HG02588 (cell line): ENCODE results near the gene EIF4ENIF1.
"Not testable (repeated sequence)": the region's sequence is repeated elsewhere in the genome, so short reads cannot be mapped to it uniquely, and the experiment has no call there.

Source experiments
- ATAC-seq: cut with Tn5 transposase; IDR thresholded peaks from one replicate; pipeline ENCODE4 v1.9.1; 2021; ENCODE audit warnings: mild to moderate bottlenecking, moderate library complexity; ENCODE audit not compliant: unreplicated experiment

Gene EIF4ENIF1

DNA sequence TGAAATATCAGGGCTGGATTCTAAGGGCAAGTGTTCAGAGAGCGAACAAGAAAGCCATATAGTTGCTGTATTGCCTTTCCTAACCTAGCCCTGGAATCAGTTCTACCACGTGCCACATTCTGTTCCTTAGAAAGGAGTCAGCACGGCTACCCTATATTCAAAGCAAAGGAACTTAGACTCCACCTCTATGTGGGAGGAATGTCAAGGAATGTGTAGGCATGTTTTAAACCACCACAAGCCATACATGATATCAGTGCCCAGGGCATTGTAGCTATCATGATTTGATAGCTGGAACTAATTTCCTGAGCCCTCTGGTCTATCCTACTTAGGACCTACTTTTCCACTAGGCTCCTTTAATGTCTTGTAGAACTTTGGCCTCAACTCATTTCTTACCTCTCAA lies 2.5 kb upstream of the EIF4ENIF1 start:
- ATAC-seq: no peak

DNA sequence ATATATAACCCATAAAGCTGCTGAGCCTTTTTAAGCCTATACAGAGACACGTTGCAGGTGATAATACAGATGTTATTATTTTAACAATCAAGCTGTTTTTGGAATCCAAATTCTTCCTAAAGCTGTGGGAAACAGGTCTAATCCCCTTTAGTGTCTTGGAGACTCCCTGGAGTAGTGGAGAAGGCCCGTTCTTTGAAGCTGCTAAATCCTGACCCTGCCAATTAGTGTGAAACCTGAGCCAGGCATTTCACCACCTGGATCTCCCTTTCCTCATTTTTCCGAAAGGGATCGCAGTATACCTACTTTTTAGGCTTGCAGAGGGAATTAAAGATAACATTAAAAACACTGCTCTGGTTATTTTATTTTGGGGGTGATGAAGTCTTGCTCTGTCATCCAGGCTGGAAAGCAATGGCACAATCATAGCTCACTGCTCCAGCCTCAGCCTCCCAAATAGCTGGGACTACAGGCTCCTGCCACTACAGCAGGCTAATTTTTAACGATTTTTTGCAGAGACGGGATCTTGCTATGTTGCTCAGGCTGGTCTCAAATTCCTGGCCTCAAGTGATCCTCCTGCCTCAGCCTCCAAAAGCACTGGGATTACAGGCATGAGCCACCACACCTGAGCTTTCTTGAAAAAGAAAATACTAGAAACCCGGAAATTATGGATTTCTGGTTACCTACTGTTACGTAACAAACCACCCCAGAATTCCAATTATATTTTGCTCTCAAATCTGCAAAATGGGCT lies 1.7 kb upstream of the EIF4ENIF1 start:
- no peak for ATAC-seq

DNA sequence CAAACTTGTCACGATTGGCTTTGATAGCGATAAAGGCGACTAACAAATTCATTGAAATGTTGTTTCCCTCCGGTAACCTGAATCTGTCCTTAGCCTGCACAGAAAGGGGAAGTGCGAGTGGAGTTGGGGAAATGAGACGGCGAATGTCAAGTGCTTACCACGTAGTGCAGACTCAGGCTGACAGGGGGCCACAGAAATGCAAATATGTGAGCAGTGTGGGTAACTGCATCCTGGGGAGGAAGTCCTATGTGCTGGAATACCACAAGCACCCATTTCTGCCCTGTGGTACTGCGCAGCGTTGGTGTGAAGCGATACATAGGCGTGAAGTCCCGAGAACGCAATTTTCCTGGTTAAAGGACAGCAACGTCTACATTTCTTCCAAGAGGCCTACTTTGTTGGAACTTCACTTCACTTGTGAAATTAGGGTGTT lies 869 bp upstream of the EIF4ENIF1 start:
- peak; percentile 46 for ATAC-seq

DNA sequence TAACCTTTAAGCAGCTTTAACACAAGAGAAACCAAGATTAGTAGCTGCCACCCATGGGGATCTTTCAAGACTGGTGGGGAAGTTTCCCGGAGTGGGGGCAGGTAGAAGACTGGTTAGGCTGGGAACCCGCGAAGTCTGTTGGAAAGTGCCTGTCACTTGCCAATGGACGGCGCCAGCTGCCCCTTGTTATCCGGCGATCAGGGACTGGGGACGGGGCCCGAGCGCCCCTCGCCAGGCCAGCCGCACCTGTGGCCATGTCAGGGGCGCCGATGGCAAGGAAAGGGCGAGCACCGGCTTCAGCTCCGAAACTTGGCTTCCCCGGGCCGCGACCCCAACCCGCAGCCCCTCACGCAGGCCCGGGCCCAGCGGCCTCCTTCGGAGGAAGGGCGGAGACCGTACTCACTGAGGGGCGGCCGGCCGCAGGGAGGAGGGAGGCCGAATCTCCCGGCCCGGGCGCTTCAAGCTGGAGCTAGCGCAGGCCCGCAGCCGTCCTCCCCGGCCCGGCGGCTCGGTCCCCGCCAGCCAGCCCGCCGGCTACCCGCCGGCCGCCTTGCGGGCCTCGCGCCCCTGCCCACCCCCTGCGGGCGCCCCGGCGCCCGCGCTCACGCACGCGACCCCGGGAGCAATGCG lies 539 bp downstream of the EIF4ENIF1 start:
- peak; percentile 23 for ATAC-seq

DNA sequence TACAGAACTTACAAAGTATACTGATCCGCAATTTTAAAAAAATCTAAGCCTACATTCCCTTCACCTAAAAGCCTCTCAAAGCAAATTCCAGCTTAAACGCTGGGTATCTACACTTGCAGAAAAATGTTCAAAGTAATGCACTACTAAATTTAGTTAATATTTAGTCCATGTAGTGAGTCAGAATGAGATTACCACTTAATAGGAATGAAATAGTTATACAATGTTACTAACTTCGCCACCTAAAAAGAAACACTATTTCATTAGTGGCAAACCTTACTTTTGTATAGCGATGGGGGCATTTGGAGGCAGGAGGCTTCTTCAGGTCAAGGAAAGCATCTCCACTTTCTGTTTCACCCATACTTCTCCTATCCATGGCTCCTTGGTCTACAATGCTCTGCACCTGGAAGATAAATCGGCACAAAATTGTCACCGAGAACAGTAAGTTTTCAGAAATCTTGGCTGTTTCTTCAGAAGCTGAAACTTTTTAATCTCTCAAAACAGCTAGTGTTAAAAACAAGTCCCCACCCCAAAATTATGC lies 1.2 kb downstream of the EIF4ENIF1 start:
- ATAC-seq: no peak

DNA sequence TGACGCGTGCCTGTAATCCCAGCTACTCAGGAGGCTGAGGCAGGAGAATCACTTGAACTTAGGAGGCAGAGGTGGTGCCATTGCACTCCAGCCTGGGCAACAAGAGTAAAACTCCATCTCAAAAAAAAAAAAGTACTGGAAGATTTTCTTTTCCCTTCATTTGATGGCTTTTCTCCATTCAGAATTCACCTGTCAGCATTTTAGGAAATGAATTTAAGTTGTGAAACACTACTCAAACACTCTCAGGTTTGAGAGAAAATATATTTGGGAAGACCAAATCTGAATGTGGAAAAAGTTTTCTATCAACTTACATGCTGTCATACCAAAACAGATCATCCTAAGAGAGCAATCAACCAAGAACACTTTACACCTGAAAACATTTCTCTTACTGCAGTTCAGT lies 2.7 kb downstream of the EIF4ENIF1 start:
- ATAC-seq: no peak

DNA sequence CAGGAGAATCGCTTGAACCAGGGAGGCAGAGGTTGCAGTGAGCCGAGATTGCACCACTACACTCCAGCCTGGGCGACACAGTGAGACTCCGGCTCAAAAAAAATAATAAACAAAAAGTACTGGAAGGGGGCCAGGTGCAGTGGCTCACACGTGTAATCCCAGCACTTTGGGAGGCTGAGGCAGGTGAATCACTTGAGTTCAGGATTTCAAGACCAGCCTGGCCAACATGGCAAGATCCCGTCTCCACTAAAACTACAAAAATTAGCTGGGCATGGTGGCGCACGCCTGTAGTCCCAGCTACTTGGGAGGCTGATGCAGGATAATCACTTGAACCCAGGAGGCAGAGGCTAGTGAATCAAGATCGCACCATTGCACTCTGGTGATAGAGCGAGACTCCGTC lies 3.3 kb downstream of the EIF4ENIF1 start:
- ATAC-seq: not testable (repeated sequence)

DNA sequence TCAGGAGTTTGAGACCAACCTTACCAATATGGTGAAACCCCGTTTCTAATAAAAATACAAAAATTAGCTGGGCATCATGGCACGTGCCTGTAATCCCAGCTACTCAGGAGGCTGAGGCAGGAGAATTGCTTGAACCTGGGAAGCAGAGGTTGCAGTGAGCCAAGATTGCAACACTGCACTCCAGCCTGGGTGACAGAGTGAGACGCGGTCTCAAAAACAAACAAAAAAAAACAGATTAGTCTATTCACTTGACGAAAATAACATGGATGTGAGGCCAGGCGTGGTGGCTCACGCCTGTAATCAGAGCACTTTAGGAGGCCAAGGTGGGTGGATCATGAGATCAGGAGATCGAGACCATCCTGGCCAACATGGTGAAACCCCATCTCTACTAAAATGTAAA lies 7.2 kb downstream of the EIF4ENIF1 start:
- not testable (repeated sequence) for ATAC-seq

DNA sequence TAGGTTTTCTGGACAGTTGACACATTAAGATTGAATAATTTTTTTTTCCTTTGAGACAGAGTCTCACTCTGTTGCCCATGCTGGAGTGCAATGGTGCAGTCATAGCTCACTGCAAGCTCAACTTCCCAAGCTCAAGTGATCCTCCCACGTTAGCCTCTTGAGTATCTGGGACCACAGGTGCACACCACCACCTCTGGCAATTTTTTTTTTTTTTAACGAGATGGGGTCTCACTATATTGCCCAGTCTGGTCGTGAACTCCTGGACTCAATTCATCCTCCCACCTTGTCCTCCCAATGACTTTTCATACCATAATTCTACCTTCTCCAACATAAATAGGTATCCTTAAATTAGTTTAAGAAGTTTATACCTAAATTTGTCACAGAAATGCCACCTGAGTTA lies 8.5 kb downstream of the EIF4ENIF1 start:
- no peak for ATAC-seq

DNA sequence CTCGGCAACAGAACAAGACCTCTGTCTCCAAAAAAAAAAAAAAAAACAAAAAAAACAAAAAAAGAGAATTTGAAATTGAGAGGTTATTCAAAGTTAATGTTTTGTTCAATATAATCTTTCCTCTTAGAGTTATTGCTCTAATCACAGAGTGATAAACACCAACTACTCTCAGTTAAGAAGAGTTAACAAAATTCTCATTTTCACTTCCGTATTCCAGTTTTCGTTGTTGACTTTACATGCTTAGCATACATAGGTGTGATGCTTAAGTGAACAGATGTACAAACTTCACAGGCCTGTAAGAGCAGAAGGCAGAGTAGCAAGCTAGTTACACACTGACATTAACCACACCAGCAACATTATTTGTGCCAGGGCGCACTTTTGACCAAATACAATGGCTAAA lies 12.3 kb downstream of the EIF4ENIF1 start:
- ATAC-seq: no peak

DNA sequence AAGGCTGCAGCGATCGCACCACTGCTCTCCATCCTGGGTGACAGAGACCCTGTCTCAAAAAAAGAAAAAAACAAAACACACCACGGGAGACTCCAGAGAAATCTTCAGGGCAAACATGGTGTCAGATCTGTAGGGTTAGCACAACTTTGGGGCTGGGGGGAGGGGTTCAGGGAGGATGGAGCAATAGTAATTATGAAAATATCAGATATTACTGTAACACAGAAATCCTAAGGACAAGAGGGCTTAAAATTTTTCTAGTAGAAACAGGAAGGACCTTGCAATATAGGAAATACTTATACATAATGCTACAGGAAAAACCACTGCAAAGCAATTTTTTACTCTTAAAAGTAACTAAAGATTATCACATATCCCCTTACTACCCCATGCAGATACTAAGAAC lies 13.8 kb downstream of the EIF4ENIF1 start:
- ATAC-seq: no peak

DNA sequence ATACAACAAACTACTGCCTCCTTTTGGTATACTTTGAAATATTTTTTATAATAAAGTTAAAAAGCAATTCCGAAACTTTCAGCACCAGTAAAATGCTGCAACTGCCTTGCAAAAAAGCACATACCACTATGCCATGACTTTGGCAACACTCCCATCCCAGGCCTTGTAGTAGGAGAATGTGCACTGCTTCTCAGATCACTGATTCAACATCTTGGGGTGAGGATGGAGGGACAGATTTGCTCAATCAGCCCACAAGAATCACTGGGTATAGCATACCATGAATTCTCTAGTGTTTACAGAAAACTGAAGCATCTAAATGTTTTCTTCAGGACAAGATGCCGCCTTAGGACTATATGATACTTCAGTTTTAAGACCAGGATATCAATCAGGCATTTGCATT lies 14.9 kb downstream of the EIF4ENIF1 start:
- no peak for ATAC-seq

DNA sequence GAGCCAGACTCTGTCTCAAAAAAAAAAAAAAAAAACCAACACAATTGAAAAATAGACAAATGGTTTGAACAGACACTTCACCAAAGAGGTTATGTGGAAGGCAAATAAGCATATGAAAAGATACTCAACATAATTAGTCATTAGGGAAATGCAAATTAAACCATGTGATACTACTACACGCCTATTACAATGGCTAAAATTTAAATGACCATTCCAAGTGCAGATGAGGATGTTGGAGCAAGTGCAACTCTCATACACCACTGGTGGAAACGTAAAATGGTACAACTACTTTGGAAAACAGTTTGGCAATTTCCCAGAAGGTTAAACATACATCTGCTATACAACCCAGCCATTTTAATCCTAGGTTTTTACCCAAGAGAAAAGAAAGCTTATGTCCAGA lies 24.3 kb downstream of the EIF4ENIF1 start:
- ATAC-seq: no peak

DNA sequence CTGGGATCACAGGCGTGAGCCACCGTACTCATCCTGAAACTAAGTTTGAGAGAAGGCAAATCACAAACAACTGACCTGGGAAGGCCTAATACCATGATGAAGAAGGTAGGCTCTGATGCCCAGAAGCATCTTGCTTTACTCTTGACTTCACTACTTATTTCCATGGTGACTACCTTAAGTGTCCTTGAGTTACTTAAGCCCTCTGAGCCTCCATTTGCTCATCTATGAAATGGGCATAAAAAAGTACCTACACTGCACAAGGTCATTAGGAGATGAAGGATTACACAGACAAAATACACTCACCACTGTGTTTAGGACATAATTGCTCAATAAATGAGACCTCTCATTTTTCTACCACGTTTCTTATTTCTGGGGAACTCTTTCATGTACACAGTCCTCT lies 27.9 kb downstream of the EIF4ENIF1 start:
- no peak for ATAC-seq

DNA sequence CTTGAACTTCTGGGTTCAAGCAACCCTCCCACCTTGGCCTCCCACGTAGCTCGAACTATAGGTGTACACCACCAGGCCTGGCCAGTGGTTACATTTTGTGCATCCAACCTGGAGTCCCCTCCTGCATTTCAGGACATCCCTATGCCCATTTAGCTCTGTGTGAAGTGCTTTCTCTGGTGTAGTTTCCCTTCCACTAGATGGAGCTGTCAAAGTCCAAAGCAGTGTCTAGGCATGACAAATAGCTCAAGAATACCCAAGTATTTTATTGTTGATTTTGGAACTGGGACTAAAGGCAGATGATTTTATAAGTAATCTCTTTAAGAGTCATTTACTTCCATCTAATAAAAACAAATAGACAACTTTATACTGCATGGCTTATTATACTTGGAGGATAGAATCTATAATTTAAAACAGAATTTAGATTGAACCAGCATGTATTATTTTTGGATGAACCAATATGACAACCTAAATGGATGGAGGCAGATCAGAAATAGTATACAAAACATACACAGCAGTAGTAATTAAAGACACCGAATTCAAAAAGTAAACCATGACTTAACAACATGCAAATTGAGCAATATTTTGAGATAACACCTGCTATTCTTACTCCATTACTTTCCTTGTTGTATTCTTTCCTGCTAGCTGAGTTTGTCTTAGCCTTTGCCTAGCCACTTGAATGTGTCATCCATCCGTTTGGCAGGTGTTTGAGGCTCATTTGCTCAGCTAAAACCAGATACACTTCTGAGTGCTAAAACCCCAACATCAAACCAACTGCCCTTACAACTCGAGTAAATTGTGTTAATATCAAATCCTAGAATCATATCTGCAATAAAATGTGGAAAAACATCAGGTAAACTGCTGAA lies 37.7 kb downstream of the EIF4ENIF1 start:
- ATAC-seq: no peak

DNA sequence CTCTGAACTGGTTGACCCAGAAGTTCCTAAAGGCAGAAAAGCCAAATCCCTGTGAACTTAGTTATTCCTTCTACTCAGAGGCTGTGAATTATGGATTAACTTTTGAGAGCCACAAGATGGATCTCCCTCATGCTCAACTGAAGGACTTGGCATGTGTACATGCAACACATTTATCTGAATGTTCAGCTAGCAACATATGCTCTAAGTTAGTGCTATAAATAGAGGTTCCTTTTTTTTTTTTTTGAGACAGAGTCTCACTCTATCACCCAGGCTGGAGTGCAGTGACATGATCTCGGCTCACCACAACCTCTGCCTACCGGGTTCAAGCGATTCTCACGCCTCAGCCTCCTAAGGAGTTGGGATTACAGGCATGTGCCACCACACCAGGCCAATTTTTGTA lies 40.1 kb downstream of the EIF4ENIF1 start:
- no peak for ATAC-seq

DNA sequence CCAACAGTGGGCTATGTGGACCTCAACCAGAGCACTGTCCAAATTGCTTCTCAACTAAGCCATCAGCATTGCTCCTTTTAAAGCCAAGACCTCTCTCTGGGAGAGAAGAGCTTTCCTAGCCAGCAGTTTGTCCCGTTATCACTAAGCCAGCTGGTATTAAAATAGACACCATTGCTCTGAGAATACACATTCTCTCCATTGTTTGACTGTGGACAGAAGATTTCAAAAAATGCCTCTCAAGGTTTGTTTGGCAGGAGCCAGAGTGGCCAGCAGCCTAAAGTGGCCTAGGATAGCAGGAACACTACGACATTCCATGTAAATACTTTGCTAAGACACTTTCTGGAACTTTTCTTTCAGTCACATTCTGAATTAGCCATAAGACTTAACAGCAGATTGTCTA lies 41.3 kb downstream of the EIF4ENIF1 start:
- no peak for ATAC-seq

DNA sequence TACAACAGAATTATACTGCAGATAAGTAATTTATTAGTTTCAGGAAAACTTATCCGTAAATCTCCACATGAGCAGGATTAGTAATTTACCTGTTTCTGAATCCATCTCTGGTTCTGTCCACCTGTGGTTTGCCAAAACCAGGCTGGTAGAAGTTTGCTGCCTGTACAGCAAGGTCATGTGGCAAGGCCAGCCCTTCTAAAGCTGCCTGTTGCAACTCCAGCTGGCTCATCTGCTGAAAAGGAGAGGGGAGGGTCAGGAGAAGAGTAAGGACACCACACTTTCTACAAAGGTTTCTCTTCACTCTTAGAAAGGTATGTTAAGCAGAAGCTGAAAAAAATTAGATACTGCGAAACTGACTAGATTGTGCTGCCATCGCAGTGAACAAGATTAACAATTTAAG lies 42.3 kb downstream of the EIF4ENIF1 start:
- ATAC-seq: no peak

DNA sequence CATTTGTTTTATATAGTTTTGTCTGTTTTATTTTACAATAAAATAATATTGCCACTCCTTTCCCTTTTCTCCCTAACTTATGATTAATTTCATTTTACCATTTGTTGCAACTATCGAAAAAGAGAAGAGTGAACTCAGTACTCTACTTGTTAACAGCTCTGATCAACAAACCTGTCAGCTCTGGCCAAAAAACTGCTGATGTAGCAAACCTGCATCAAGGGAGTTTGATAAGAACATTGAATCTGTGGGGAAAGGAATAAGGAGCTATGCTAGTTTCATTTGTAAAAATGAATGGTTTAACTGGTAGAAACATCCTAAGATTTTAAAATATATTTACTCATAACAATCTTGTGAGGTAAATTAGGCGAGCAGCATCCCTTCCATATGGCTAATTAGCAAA lies 42.9 kb downstream of the EIF4ENIF1 start:
- ATAC-seq: no peak

DNA sequence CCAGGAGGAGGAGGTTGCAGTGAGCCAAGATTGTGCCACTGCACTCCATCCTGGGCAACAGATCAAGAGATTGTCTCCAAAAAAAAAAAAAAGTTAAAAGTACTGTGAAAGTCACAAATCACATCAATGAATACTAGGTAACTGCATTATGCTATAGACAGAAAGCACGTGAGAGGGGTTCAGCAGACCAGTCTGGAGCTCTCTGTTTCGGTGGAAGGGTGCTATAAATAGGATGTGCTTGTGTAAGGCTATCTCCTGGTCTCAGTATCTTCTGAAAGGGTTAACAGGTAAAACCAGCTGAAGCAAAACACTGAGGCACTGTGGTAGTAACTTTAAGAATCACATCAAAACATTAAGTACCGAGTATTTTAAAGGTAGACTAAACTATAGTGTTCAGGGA lies 43.4 kb downstream of the EIF4ENIF1 start:
- no peak for ATAC-seq

DNA sequence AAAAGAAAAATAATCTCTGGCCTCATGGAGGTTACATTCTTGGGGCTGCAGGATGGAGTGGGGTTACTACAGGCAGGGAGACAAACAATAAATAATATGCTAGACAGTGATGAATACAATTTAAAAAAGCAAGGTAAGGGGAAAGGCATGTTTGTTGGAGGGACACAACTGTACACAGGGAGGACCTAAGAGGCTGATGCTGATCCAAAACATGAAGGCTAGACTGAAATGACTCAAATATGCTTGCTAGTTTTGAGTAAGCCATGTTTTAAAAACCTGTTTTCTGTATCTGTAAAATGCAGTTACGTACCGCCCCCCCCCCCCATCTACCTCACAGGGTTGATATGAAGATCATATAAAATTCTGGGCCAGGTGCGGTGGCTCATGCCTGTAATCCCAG lies 44.0 kb downstream of the EIF4ENIF1 start:
- no peak for ATAC-seq

DNA sequence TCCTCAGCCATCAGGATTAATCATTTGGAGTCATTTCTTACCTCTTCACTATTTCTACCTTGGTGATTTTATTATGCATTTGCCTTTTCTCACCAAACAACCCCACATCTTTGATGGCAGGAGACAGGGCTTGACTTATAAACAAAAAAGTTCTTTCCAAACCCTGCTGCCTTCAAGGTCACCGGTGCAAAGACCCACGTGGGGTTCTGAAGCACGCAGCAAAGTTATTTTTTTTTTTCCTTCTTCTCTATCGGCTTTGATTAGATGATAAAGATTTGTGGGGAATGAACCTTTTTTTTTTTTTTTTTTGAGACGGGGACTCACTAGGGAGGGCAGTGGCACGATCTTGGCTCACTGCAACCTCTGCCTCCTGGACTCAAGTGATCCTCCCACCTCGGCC lies 46.1 kb downstream of the EIF4ENIF1 start:
- ATAC-seq: no peak
